Stomach (tissue), 9 donors: ENCODE measurements around the gene POFUT2. TPM values are rescaled to one million over a fixed set of nuclear protein-coding genes. Genes with fewer than 3 reads are reported as not detected.

Source experiments
- DNase-seq, 2 donors: peaks; one replicate each; pipeline versions ENCODE4 v3.0.0 to v3.0.0-alpha.2; 2013 to 2019
- H3K27ac ChIP-seq, 5 donors: fragments of 200-600 bp in 4 of 5; sonication (generic) in 4 of 5; one replicate each; pipeline ENCODE4 v1.5.1; 2013 to 2019; ENCODE audit warnings: mild to moderate bottlenecking in 1 of 5, moderate library complexity in 1 of 5
- H3K27me3 ChIP-seq, 3 donors: fragments of 200-600 bp; sonication (generic); one replicate each; pipeline ENCODE4 v1.5.1; 2017 to 2019; ENCODE audit warnings: mixed run types in 1 of 3
- H3K36me3 ChIP-seq, 4 donors: fragments of 200-600 bp; sonication (generic); 1 replicate in 3 of 4; 2 replicates in 1 of 4; pipeline ENCODE4 v1.5.1; 2016 to 2019
- H3K4me1 ChIP-seq, 4 donors: fragments of 200-600 bp; sonication (generic); one replicate each; pipeline ENCODE4 v1.5.1; 2016 to 2019
- H3K4me3 ChIP-seq, 4 donors: fragments of 200-600 bp; sonication (generic) in 3 of 4; one replicate each; pipeline ENCODE4 v1.5.1; 2016 to 2019; ENCODE audit warnings: mild to moderate bottlenecking in 1 of 4
- H3K9me3 ChIP-seq, 4 donors: fragments of 200-600 bp; sonication (generic); one replicate each; pipeline ENCODE4 v1.5.1; 2016 to 2019
- CTCF ChIP-seq, 7 experiments: fragments of 450-650 bp in 4 of 7; fragments of 200-600 bp in 3 of 7; sonication (generic) in 3 of 7; IDR thresholded peaks; one replicate each; pipeline ENCODE4 v1.5.1; 2016 to 2019; ENCODE audit warnings: antibody characterized with exemption in 7 of 7, control low read depth in 2 of 7, mild to moderate bottlenecking in 1 of 7
- EP300 ChIP-seq: sonication (generic); formaldehyde crosslinking; IDR thresholded peaks from one replicate; pipeline ENCODE4 v1.6.1; 2017; ENCODE audit warnings: antibody characterized with exemption
- POLR2A ChIP-seq, 4 donors: fragments of 450-650 bp; IDR thresholded peaks; one replicate each; pipeline ENCODE4 v1.6.1; 2016; ENCODE audit warnings: antibody characterized with exemption in 4 of 4, control low read depth in 2 of 4, mild to moderate bottlenecking in 1 of 4, moderate library complexity in 1 of 4
- POLR2AphosphoS5 ChIP-seq, 3 donors: sonication (generic); formaldehyde crosslinking; IDR thresholded peaks; one replicate each; pipeline ENCODE4 v1.6.1; 2016; ENCODE audit warnings: antibody characterized with exemption in 3 of 3
- WGBS, 5 donors: extraction: QIAGEN DNeasy Blood & Tissue Kit in 3 of 5; methylation state at CpG; one replicate each; pipeline versions ENCODE4 v1.1.5 to v1.1.7; 2013 to 2018; 5-methylcytosine and 5-hydroxymethylcytosine counted together
- intact Hi-C: fragments of 100-400 bp; cut with DNase I; formaldehyde crosslinking; loops from one replicate; pipeline ENCODE4 v1.15.1; 2023; ENCODE audit warnings: low total_unique reads
- polyA plus RNA-seq, 3 donors: library from polyadenylated mRNA; stranded (reverse); fragments of 200-250 nt; gene quantifications; one replicate each; pipeline ENCODE4 v1.2.3, GENCODE V29; 2013
- total RNA-seq, 5 donors: library from RNA; depleted of rRNA; stranded (reverse); fragments of >200 nt; gene quantifications; one replicate each; pipeline versions ENCODE4 v1.1.0 to v1.2.3, GENCODE V29; 2014 to 2016
- donor health status: healthy with polysubstance abuse.
- donor health status: Bipolar disorder and iron deficiency.
- donor health status: healthy.

POFUT2 gene
- total and polyA plus RNA-seq, 8 donors, result 7.4 to 34.2 (median 22.4) TPM

GRCh38 chr21:45313682-45314081 lies 26.0 kb upstream of the POFUT2 start:
- no peak for TF ChIP-seq EP300
- no peak for TF ChIP-seq POLR2AphosphoS5 (IDR thresholded peaks at IDR 0.05)
- no peak for TF ChIP-seq POLR2A (IDR thresholded peaks at IDR 0.05)
- TF ChIP-seq CTCF (IDR thresholded peaks at IDR 0.05), result no peak

GRCh38 chr21:45313015-45313414 lies 25.3 kb upstream of the POFUT2 start:
- 84 to 92% (median 90%) methylated on average over 14 of the region's 14 CpGs for WGBS, 5 donors
- DNase-seq, result no peak
- TF ChIP-seq POLR2A (IDR thresholded peaks at IDR 0.05) (no peak), EP300 (no peak), POLR2AphosphoS5 (IDR thresholded peaks at IDR 0.05) (no peak), CTCF (IDR thresholded peaks at IDR 0.05) (no peak)
- Histone ChIP-seq H3K4me3 (no peak overlapping the region), H3K27me3 (peaks cover 0 to 17% (median 0%) of the 10 kb centered on the region in 3 donors), H3K4me1 (peaks cover 9 to 40% (median 23%) of the 10 kb centered on the region in 4 donors), H3K36me3 (no peaks in the 10 kb centered on the region), H3K9me3 (no peaks in the 10 kb centered on the region), H3K27ac (no peak overlapping the region)
- intact Hi-C loops, result no loop called here

More at GRCh38 chr21:45313682-45314081, 26.0 kb upstream of the POFUT2 start:
- Histone ChIP-seq H3K36me3 (no peaks in the 10 kb centered on the region), H3K27ac (no peak overlapping the region), H3K27me3 (peaks cover 0 to 10% (median 0%) of the 10 kb centered on the region in 3 donors), H3K4me3 (no peak overlapping the region), H3K4me1 (peaks cover 8 to 40% (median 23%) of the 10 kb centered on the region in 4 donors), H3K9me3 (no peaks in the 10 kb centered on the region)
- WGBS, 5 donors, result 54 to 77% (median 60%) methylated on average over 3 of the region's 3 CpGs
- intact Hi-C loops, result no loop called here
- no peak for DNase-seq

- 89 to 98% (median 97%) methylated on average over 1 of the region's 1 CpG for WGBS, 5 donors
- Histone ChIP-seq H3K27me3 (peaks cover 0 to 24% (median 0%) of the 10 kb centered on the region in 3 donors), H3K4me3 (no peak overlapping the region), H3K27ac (no peak overlapping the region), H3K4me1 (peaks cover 11 to 40% (median 23%) of the 10 kb centered on the region in 4 donors), H3K36me3 (no peaks in the 10 kb centered on the region), H3K9me3 (no peaks in the 10 kb centered on the region)
- no peak for DNase-seq
- intact Hi-C loops, result no loop called here
- TF ChIP-seq POLR2A (IDR thresholded peaks at IDR 0.05), result no peak
- no peak for TF ChIP-seq CTCF (IDR thresholded peaks at IDR 0.05)
- TF ChIP-seq POLR2AphosphoS5 (IDR thresholded peaks at IDR 0.05), result no peak
- no peak for TF ChIP-seq EP300
Measured at GRCh38 chr21:45312296-45312695, 24.6 kb upstream of the POFUT2 start.

GRCh38 chr21:45310459-45310858 lies 22.8 kb upstream of the POFUT2 start:
- intact Hi-C loops, result no loop called here
- Histone ChIP-seq H3K36me3 (no peaks in the 10 kb centered on the region), H3K4me1 (peaks cover 18 to 45% (median 28%) of the 10 kb centered on the region in 4 donors), H3K27ac (no peak overlapping the region), H3K27me3 (peaks cover 0 to 35% (median 4%) of the 10 kb centered on the region in 3 donors), H3K9me3 (no peaks in the 10 kb centered on the region), H3K4me3 (no peak overlapping the region)
- 87 to 94% (median 88%) methylated on average over 5 to 10 of the region's 10 CpGs for WGBS, 5 donors
- TF ChIP-seq POLR2AphosphoS5 (IDR thresholded peaks at IDR 0.05), result no peak
- TF ChIP-seq POLR2A (IDR thresholded peaks at IDR 0.05), result no peak
- no peak for TF ChIP-seq CTCF (IDR thresholded peaks at IDR 0.05)
- no peak for TF ChIP-seq EP300
- DNase-seq, result no peak
